Right lobe of liver (tissue), 6 donors: ENCODE measurements around the gene CDCP2. TPM values are rescaled to one million over a fixed set of nuclear protein-coding genes. Genes with fewer than 3 reads are reported as not detected.

Experiments used
- ATAC-seq, 4 donors: fragments of 200-7000 bp; cut with Tn5 transposase; one replicate each; pipeline ENCODE4 v1.9.1; 2020; ENCODE audit warnings: mild to moderate bottlenecking in 4 of 4, moderate library complexity in 4 of 4
- DNase-seq, 3 donors: peaks; one replicate each; pipeline ENCODE4 v3.0.0-alpha.2; 2020
- H3K27ac ChIP-seq, 3 donors: fragments of 200-600 bp; one replicate each; pipeline ENCODE4 v1.8.0; 2022
- H3K27me3 ChIP-seq, 2 donors: fragments of 200-600 bp; one replicate each; pipeline ENCODE4 v1.8.0; 2022
- H3K36me3 ChIP-seq, 4 donors: fragments of 200-600 bp; sonication (generic) in 1 of 4; one replicate each; pipeline versions ENCODE4 v1.5.1 to v1.8.0; 2017 to 2022; ENCODE audit warnings: control low read depth in 1 of 4
- H3K4me1 ChIP-seq, 4 donors: fragments of 200-600 bp; sonication (generic) in 1 of 4; one replicate each; pipeline versions ENCODE4 v1.5.1 to v1.8.0; 2017 to 2022; ENCODE audit warnings: control low read depth in 1 of 4
- H3K4me3 ChIP-seq, 3 donors: fragments of 200-600 bp; one replicate each; pipeline ENCODE4 v1.8.0; 2022
- H3K9me3 ChIP-seq, 4 donors: fragments of 200-600 bp; sonication (generic) in 1 of 4; one replicate each; pipeline versions ENCODE4 v1.5.1 to v1.8.0; 2017 to 2022; ENCODE audit warnings: control low read depth in 1 of 4
- CTCF ChIP-seq, 4 donors: fragments of 200-600 bp in 3 of 4; fragments of 450-650 bp in 1 of 4; IDR thresholded peaks; one replicate each; pipeline versions ENCODE4 v1.5.1 to v1.8.0; 2016 to 2022; ENCODE audit warnings: antibody characterized with exemption in 4 of 4, mild to moderate bottlenecking in 2 of 4
- POLR2A ChIP-seq: fragments of 450-650 bp; IDR thresholded peaks from one replicate; pipeline ENCODE4 v1.6.1; 2017; ENCODE audit warnings: antibody characterized with exemption, mild to moderate bottlenecking
- WGBS: methylation state at CpG from one replicate; pipeline ENCODE4 v1.1.6; 2018; ENCODE audit warnings: low coverage, low lambda C conversion rate; ENCODE audit not compliant: insufficient coverage; ENCODE audit errors: missing lambda C conversion rate; 5-methylcytosine and 5-hydroxymethylcytosine counted together
- intact Hi-C, 2 donors: fragments of 100-400 bp; cut with DNase I; formaldehyde crosslinking; loops; one replicate each; pipeline versions ENCODE4 v1.11.2 to v1.14.1; 2022
- total RNA-seq, 6 experiments: library from RNA; depleted of rRNA in 2 of 6; stranded (reverse); fragments of >200 nt in 2 of 6; fragmentation: NEBNext Ultra II Directional in 3 of 6; extraction: Animal tissue kit (Norgen Biotek cat#: 25700) in 3 of 6; gene quantifications; one replicate each; pipeline versions ENCODE4 v1.1.0 to v1.2.4, GENCODE V29; 2016 to 2023
- donor health status: DM: no; HTN: yes; CAD: no.
- donor health status: DM: no; HTN: no; CAD: no.
- donor health status: DM: no; HTN: no; CAD: no.
- donor health status: DM: no; HTN: yes; CAD: no.
- donor health status: DM: no; HTN: yes; CAD: no.

The CDCP2 gene
- total RNA-seq, 6 experiments from 2014 or later, result not detected

GRCh38 chr1:54127594-54128300, 25.1 kb downstream of the CDCP2 start:
- no peak for DNase-seq
- intact Hi-C loops, result loop anchor here in 1 of 2 donors (10.0 kb wide), 1 partner anchor 357 kb away; no protein-coding TSS in a partner anchor
- Histone ChIP-seq H3K9me3 (no peaks in the 10 kb centered on the region), H3K27ac (no peak overlapping the region), H3K4me1 (no peaks in the 10 kb centered on the region), H3K27me3 (no peaks in the 10 kb centered on the region), H3K4me3 (no peak overlapping the region), H3K36me3 (no peaks in the 10 kb centered on the region)
- ATAC-seq, result no peak
- no peak for TF ChIP-seq POLR2A
- TF ChIP-seq CTCF (IDR thresholded peaks at IDR 0.05), result no peak
- 69% methylated on average over 3 of the region's 7 CpGs for WGBS

GRCh38 chr1:54126271-54126815, 26.5 kb downstream of the CDCP2 start:
- 60% methylated on average over 1 of the region's 3 CpGs for WGBS
- Histone ChIP-seq H3K36me3 (no peaks in the 10 kb centered on the region), H3K9me3 (no peaks in the 10 kb centered on the region), H3K27me3 (no peaks in the 10 kb centered on the region), H3K4me1 (peaks cover 0 to 2% (median under 1%) of the 10 kb centered on the region in 4 donors), H3K27ac (peak overlapping the region in 1 of 3 donors; percentile 33), H3K4me3 (no peak overlapping the region)
- intact Hi-C loops, result loop anchor here in 1 of 2 donors (10.0 kb wide), 1 partner anchor 358 kb away; no protein-coding TSS in a partner anchor
- DNase-seq, result no peak
- TF ChIP-seq CTCF (IDR thresholded peaks at IDR 0.05), result no peak
- no peak for TF ChIP-seq POLR2A
- ATAC-seq, result no peak

- H3K4me3 ChIP-seq, result no peak overlapping the region
- ATAC-seq, result peak; percentile 66 to 94 (median 84)
- peak overlapping the region in 1 of 3 donors; percentile 33 for H3K27ac ChIP-seq
- H3K36me3 ChIP-seq, result no peaks in the 10 kb centered on the region
- no peaks in the 10 kb centered on the region for H3K9me3 ChIP-seq
- intact Hi-C loops, result loop anchor here in 1 of 2 donors (10.0 kb wide), 1 partner anchor 359 kb away; no protein-coding TSS in a partner anchor
- no peaks in the 10 kb centered on the region for H3K27me3 ChIP-seq
- no peak for TF ChIP-seq POLR2A
- TF ChIP-seq CTCF (IDR thresholded peaks at IDR 0.05), result peak; percentile 39 to 71 (median 46)
- 67% methylated on average over 3 of the region's 8 CpGs for WGBS
- DNase-seq, result peak; percentile 73 to 85 (median 85)
- peaks cover 0 to 5% (median 2%) of the 10 kb centered on the region in 4 donors for H3K4me1 ChIP-seq
Measured at GRCh38 chr1:54125386-54126070, 27.3 kb downstream of the CDCP2 start.

- no peak overlapping the region for H3K4me3 ChIP-seq
- H3K9me3 ChIP-seq, result no peaks in the 10 kb centered on the region
- ATAC-seq, result no peak
- H3K36me3 ChIP-seq, result no peaks in the 10 kb centered on the region
- DNase-seq, result no peak
- peaks cover 0 to 5% (median 2%) of the 10 kb centered on the region in 4 donors for H3K4me1 ChIP-seq
- TF ChIP-seq POLR2A, result no peak
- no peak for TF ChIP-seq CTCF (IDR thresholded peaks at IDR 0.05)
- 82% methylated on average over 4 of the region's 7 CpGs for WGBS
- intact Hi-C loops, result loop anchor here in 1 of 2 donors (10.0 kb wide), 1 partner anchor 360 kb away; no protein-coding TSS in a partner anchor
- no peak overlapping the region for H3K27ac ChIP-seq
- no peaks in the 10 kb centered on the region for H3K27me3 ChIP-seq
Measured at GRCh38 chr1:54124906-54125305, 27.9 kb downstream of the CDCP2 start.
